H1 (cell line): ENCODE results near the gene MAPK11. TPM values are rescaled to one million over a fixed set of nuclear protein-coding genes. Genes with fewer than 3 reads are reported as not detected.

ENCODE experiments used
- CTCF ChIA-PET: fragments of 300-600 bp; sonication (Branson Sonifier 250); formaldehyde crosslinking; loops from one replicate; lab custom pipeline; 2021; ENCODE audit not compliant: partially characterized antibody; lab: Charles Lee
- POLR2A ChIA-PET: fragments of 300-600 bp; sonication (Branson Sonifier 250); formaldehyde crosslinking; loops from one replicate; lab custom pipeline; 2021; ENCODE audit warnings: inconsistent platforms; ENCODE audit not compliant: partially characterized antibody; lab: Charles Lee
- DNase-seq, 2 experiments: peaks; one replicate each; pipeline versions ENCODE4 v3.0.0 to v3.0.0-alpha.2; 2010 to 2022; ENCODE audit warnings: low spot score in 2 of 2, low read depth in 1 of 2, mixed read lengths in 1 of 2
- FAIRE-seq: peaks from 2 replicates; lab custom pipeline; 2011; peaks lifted over from hg19 to GRCh38; lab: Jason Lieb, UNC
- H2AFZ ChIP-seq: 2 replicates; pipeline ENCODE4 v1.8.1; 2012; ENCODE audit warnings: low read length, inconsistent platforms
- H2AK5ac ChIP-seq: 2 replicates; pipeline ENCODE4 v1.6.1; 2013; ENCODE audit warnings: low read depth, low read length
- H2BK120ac ChIP-seq: replicated peaks from 2 replicates; pipeline ENCODE3; 2013; ENCODE audit warnings: low read depth, low read length, inconsistent platforms
- H2BK12ac ChIP-seq: 2 replicates; pipeline ENCODE4 v1.6.1; 2013; ENCODE audit warnings: low read depth, low read length
- H2BK15ac ChIP-seq: 2 replicates; pipeline ENCODE4 v1.6.1; 2013; ENCODE audit warnings: low read length
- H2BK20ac ChIP-seq: 2 replicates; pipeline ENCODE4 v1.6.1; 2013; ENCODE audit warnings: low read length
- H2BK5ac ChIP-seq: 2 replicates; pipeline ENCODE4 v1.6.1; 2013; ENCODE audit warnings: low read depth, low read length
- H3K14ac ChIP-seq: 2 replicates; pipeline ENCODE4 v1.6.1; 2013; ENCODE audit warnings: inconsistent platforms; ENCODE audit not compliant: insufficient read length
- H3K18ac ChIP-seq: 2 replicates; pipeline ENCODE4 v1.6.1; 2013; ENCODE audit warnings: low read length; ENCODE audit errors: extremely low read depth
- H3K23ac ChIP-seq: 2 replicates; pipeline ENCODE4 v1.6.1; 2013; ENCODE audit warnings: inconsistent platforms; ENCODE audit not compliant: insufficient read length
- H3K23me2 ChIP-seq: 2 replicates; pipeline ENCODE4 v1.6.1; 2013; ENCODE audit warnings: low read depth, low read length
- H3K27ac ChIP-seq: 2 replicates; pipeline ENCODE4 v1.6.1; 2011; ENCODE audit warnings: low read depth, low read length, inconsistent platforms
- H3K27me3 ChIP-seq, 4 experiments: replicated peaks in 1 of 4; 1 replicate in 1 of 4; 2 replicates in 3 of 4; pipeline versions ENCODE4 v1.6.1 to v1.8.1; 2011 to 2013; ENCODE audit warnings: low read length in 3 of 4, mild to moderate bottlenecking in 3 of 4, inconsistent platforms in 2 of 4, mixed read lengths in 2 of 4, moderate library complexity in 1 of 4; ENCODE audit not compliant: control insufficient read depth in 3 of 4, insufficient read depth in 3 of 4; ENCODE audit errors: extremely low read depth in 1 of 4
- H3K36me3 ChIP-seq, 4 experiments: 2 replicates each; pipeline versions ENCODE4 v1.6.1 to v1.8.1; 2011 to 2013; ENCODE audit warnings: mild to moderate bottlenecking in 4 of 4, low read length in 3 of 4, moderate library complexity in 2 of 4, control low read depth in 1 of 4, inconsistent platforms in 1 of 4; ENCODE audit not compliant: insufficient read depth in 4 of 4, control insufficient read depth in 2 of 4
- H3K4ac ChIP-seq: replicated peaks from 2 replicates; pipeline ENCODE3; 2013; ENCODE audit warnings: low read length, low read depth, mixed read lengths, inconsistent platforms; ENCODE audit not compliant: insufficient read length
- H3K4me1 ChIP-seq, 4 experiments: replicated peaks in 1 of 4; 1 replicate in 1 of 4; 2 replicates in 3 of 4; pipeline versions ENCODE4 v1.6.1 to v1.8.1; 2011 to 2013; ENCODE audit warnings: low read length in 3 of 4, inconsistent platforms in 2 of 4, mixed read lengths in 1 of 4; ENCODE audit not compliant: insufficient read depth in 4 of 4, control insufficient read depth in 3 of 4
- H3K4me2 ChIP-seq, 2 experiments: 2 replicates each; pipeline versions ENCODE4 v1.6.1 to v1.8.1; 2011 to 2013; ENCODE audit warnings: low read depth in 2 of 2, low read length in 2 of 2, control low read depth in 1 of 2, inconsistent platforms in 1 of 2, mild to moderate bottlenecking in 1 of 2; ENCODE audit not compliant: insufficient read depth in 1 of 2
- H3K4me3 ChIP-seq, 4 experiments: fragments of 200-600, 300-600 bp in 1 of 4; sonication (generic), shearing (Covaris generic), sonication (Bioruptor Twin) in 1 of 4; 2 replicates each; pipeline versions ENCODE4 v1.5.1 to v1.8.1; 2011 to 2016; ENCODE audit warnings: low read length in 4 of 4, low read depth in 3 of 4, control low read depth in 2 of 4, inconsistent platforms in 2 of 4, mild to moderate bottlenecking in 2 of 4, mixed read lengths in 1 of 4, moderate library complexity in 1 of 4; ENCODE audit not compliant: insufficient read depth in 2 of 4; ENCODE audit errors: extremely low read depth in 1 of 4
- H3K56ac ChIP-seq: replicated peaks from 2 replicates; pipeline ENCODE3; 2013; ENCODE audit warnings: low read depth, mild to moderate bottlenecking, mixed read lengths, low read length, inconsistent platforms; ENCODE audit not compliant: insufficient read length
- H3K79me1 ChIP-seq: 2 replicates; pipeline ENCODE4 v1.6.1; 2013; ENCODE audit warnings: low read depth, low read length, control low read depth
- H3K79me2 ChIP-seq, 2 experiments: 2 replicates each; pipeline versions ENCODE4 v1.6.1 to v1.8.1; 2012 to 2013; ENCODE audit warnings: low read length in 2 of 2, mild to moderate bottlenecking in 2 of 2, inconsistent platforms in 1 of 2; ENCODE audit not compliant: insufficient read depth in 2 of 2, control insufficient read depth in 1 of 2
- H3K9ac ChIP-seq, 4 experiments: replicated peaks in 1 of 4; 1 replicate in 1 of 4; 2 replicates in 3 of 4; pipeline versions ENCODE4 v1.6.1 to v1.8.1; 2011 to 2013; ENCODE audit warnings: low read depth in 3 of 4, low read length in 3 of 4, control low read depth in 2 of 4, mild to moderate bottlenecking in 2 of 4, moderate library complexity in 2 of 4, inconsistent platforms in 1 of 4; ENCODE audit errors: extremely low read depth in 1 of 4
- H3K9me3 ChIP-seq, 2 experiments: 2 replicates each; pipeline versions ENCODE4 v1.6.1 to v1.8.1; 2012 to 2013; ENCODE audit warnings: mild to moderate bottlenecking in 2 of 2, moderate library complexity in 2 of 2, control low read depth in 1 of 2, inconsistent platforms in 1 of 2, low read depth in 1 of 2, low read length in 1 of 2, mixed read lengths in 1 of 2; ENCODE audit not compliant: insufficient read depth in 2 of 2
- H4K20me1 ChIP-seq, 2 experiments: replicated peaks in 1 of 2; 2 replicates each; pipeline versions ENCODE3 to v1.8.1; 2011 to 2013; ENCODE audit warnings: inconsistent platforms in 2 of 2, low read length in 2 of 2, mild to moderate bottlenecking in 1 of 2; ENCODE audit not compliant: insufficient read depth in 2 of 2, control insufficient read depth in 1 of 2
- H4K5ac ChIP-seq: 2 replicates; pipeline ENCODE4 v1.6.1; 2013; ENCODE audit warnings: low read length, low read depth, mixed read lengths, inconsistent platforms; ENCODE audit not compliant: insufficient read length
- H4K8ac ChIP-seq: 2 replicates; pipeline ENCODE4 v1.8.0; 2013; ENCODE audit warnings: mild to moderate bottlenecking, moderate library complexity, low read length, inconsistent platforms; ENCODE audit not compliant: insufficient read depth; ENCODE audit errors: extremely low read depth
- H4K91ac ChIP-seq: replicated peaks from 2 replicates; pipeline ENCODE3; 2013; ENCODE audit warnings: low read length, mixed read lengths, inconsistent platforms; ENCODE audit not compliant: insufficient read length
- BCL11A ChIP-seq, 2 experiments: IDR thresholded peaks; one replicate each; pipeline ENCODE4 v1.6.1; 2011; ENCODE audit warnings: low read depth in 2 of 2, low read length in 2 of 2, mild to moderate bottlenecking in 2 of 2
- GTF2F1 ChIP-seq: IDR thresholded peaks from 2 replicates; pipeline ENCODE4 v1.6.1; 2012; ENCODE audit warnings: low read depth, low read length, improper control_type of control experiment, borderline replicate concordance
- KDM1A ChIP-seq: fragments of 200-600, 300-600 bp; sonication (generic); IDR thresholded peaks from 2 replicates; pipeline ENCODE4 v1.7.1; 2016; ENCODE audit warnings: mild to moderate bottlenecking, low read length, borderline replicate concordance
- POLR2A ChIP-seq, 2 experiments: IDR thresholded peaks; 1 replicate in 1 of 2; 2 replicates in 1 of 2; pipeline ENCODE4 v1.6.1; 2011; ENCODE audit warnings: low read depth in 2 of 2, low read length in 2 of 2, mild to moderate bottlenecking in 2 of 2; ENCODE audit errors: control extremely low read depth in 1 of 2
- POLR2AphosphoS5 ChIP-seq: IDR thresholded peaks from 2 replicates; pipeline ENCODE4 v1.6.1; 2011; ENCODE audit warnings: low read depth, low read length
- YY1 ChIP-seq: IDR thresholded peaks from 2 replicates; pipeline ENCODE4 v1.6.1; 2011; ENCODE audit warnings: low read depth, mild to moderate bottlenecking, low read length
- WGBS, 2 experiments: shearing (Covaris generic) in 1 of 2; methylation state at CpG; one replicate each; pipeline versions ENCODE4 v1.1.6 to v1.1.7; 2013 to 2015; ENCODE audit warnings: low lambda C conversion rate in 2 of 2, mixed read lengths in 2 of 2, inconsistent platforms in 1 of 2, low coverage in 1 of 2, missing lambda C conversion rate in 1 of 2; ENCODE audit not compliant: insufficient replicate concordance in 2 of 2, insufficient coverage in 1 of 2, insufficient read length in 1 of 2; ENCODE audit errors: extremely low coverage in 1 of 2, missing lambda C conversion rate in 1 of 2; 5-methylcytosine and 5-hydroxymethylcytosine counted together
- polyA plus RNA-seq, 7 experiments: library from polyadenylated mRNA; depleted of rRNA in 3 of 7; stranded (reverse) in 5 of 7; unstranded in 2 of 7; fragments of >200 nt in 5 of 7; fragments of 200-250 nt in 2 of 7; gene quantifications; 1 replicate in 5 of 7; 2 replicates in 1 of 7; 4 replicates in 1 of 7; pipeline versions ENCODE4 v1.2.1 to v1.2.3, GENCODE V29; 2011 to 2013; ENCODE audit warnings: missing spikeins in 2 of 7, mixed read lengths in 2 of 7
- total RNA-seq: library from RNA; stranded (reverse); fragmentation: NEBNext Ultra II Directional; extraction: Animal tissue kit (Norgen Biotek cat#: 25700); gene quantifications from 2 replicates; pipeline ENCODE4 v1.2.1, GENCODE V29; 2021

Gene MAPK11
- total and polyA plus RNA-seq, 2 of the 8 experiments (the other 6 are each of a cell fraction or from before 2014, with no cell fraction given), result 0.70 to 1.5 TPM

DNA sequence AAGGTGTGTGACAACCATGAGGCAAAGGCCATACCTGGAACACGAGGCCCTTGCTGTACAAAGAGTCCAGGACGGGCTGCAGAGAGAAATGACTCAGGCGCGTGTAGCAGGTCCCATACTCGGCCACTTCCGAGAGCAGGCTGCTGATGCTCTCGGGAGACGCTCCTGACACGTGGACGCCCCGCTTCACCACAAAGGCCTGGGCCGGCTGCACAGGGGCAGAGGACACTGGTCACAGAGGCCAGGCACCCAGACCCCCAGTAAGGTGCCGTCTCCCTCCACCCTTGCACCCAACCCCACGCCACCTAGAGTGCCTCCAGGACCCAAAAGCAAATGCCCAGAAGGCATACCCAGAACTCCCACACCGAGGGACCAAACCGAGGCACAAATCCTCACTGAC is 40.8 kb downstream of the MAPK11 start:
- Histone ChIP-seq H3K23me2 (no peaks in the 10 kb centered on the region), H4K8ac (no peak overlapping the region), H3K36me3 (peaks cover 0 to 4% (median under 1%) of the 10 kb centered on the region in 4 experiments; a peak in 4 of 8 replicates), H3K56ac (no peak overlapping the region), H3K27ac (no peak overlapping the region), H3K4me3 (no peak overlapping the region), H3K4me2 (no peak overlapping the region), H2BK5ac (no peak overlapping the region), H3K4me1 (no peaks in the 10 kb centered on the region), H3K23ac (no peak overlapping the region), H3K79me2 (peaks cover 0 to 7% of the 10 kb centered on the region in 2 experiments; a peak in 2 of 4 replicates), H4K5ac (no peak overlapping the region), H2AFZ (no peak overlapping the region), H4K91ac (no peak overlapping the region), H3K4ac (no peak overlapping the region), H2BK12ac (no peak overlapping the region), H2BK20ac (no peak overlapping the region), H3K18ac (no peak overlapping the region), H2BK120ac (no peak overlapping the region), H4K20me1 (peaks cover 0 to 18% of the 10 kb centered on the region in 2 experiments), H3K27me3 (no peaks in the 10 kb centered on the region), H3K79me1 (peaks cover 8% of the 10 kb centered on the region), H2BK15ac (no peak overlapping the region), H2AK5ac (no peak overlapping the region), H3K9me3 (no peaks in the 10 kb centered on the region; a peak in 1 of 4 replicates), H3K9ac (no peak overlapping the region), H3K14ac (no peak overlapping the region)
- no peak for TF ChIP-seq YY1
- no peak for TF ChIP-seq POLR2AphosphoS5
- no peak for TF ChIP-seq KDM1A
- TF ChIP-seq BCL11A (IDR thresholded peaks at IDR 0.05; ENCODE audit: low read depth in 2 of 2, low read length in 2 of 2), result no peak
- TF ChIP-seq POLR2A (IDR thresholded peaks at IDR 0.05; ENCODE audit: control extremely low read depth in 1 of 2, low read depth in 2 of 2, low read length in 2 of 2), result no peak
- TF ChIP-seq GTF2F1, result no peak
- no peak for DNase-seq
- no peak for FAIRE-seq
- ChIA-PET CTCF (no interaction called here), POLR2A (no interaction called here)
- whole genome bisulfite sequencing, 2 experiments, result 90% methylated on average over 16 of the region's 16 CpGs; no CpG with 5 or more reads in 1 of the 2 experiments
